ENCODE measurements around the gene GDF7.
A peak's percentile ranks its signal among the peaks of the same experiment; 100 is the strongest.

GDF7 gene

DNA sequence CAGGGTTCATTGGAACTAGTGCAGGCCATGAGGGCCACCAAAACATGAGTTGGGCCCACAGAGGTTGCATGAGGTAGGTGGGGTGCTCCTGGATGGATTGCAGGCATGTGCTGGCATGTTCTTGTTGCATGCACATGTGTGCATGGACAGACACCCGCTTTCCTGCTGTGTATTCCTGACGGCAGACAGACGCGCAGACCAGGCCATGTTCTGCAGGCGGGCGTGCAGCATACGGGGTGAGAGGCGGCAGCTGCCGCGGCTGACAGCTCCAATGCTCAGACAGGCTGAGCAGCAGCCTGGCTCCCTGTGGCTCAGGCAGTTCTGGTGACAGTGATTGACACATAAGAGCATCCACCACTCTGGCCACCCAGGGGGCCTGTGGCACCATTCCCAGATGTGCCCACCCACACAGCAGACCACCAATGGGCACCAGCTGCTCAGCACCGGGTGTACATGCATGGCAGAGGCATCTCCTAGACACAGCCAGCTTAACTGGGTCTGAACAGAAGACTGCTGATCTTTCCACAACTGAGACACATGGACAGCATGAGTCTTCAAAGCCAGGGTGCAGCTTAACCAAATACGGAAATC lies 37.3 kb upstream of the GDF7 start:
- no peak for DNase-seq

DNA sequence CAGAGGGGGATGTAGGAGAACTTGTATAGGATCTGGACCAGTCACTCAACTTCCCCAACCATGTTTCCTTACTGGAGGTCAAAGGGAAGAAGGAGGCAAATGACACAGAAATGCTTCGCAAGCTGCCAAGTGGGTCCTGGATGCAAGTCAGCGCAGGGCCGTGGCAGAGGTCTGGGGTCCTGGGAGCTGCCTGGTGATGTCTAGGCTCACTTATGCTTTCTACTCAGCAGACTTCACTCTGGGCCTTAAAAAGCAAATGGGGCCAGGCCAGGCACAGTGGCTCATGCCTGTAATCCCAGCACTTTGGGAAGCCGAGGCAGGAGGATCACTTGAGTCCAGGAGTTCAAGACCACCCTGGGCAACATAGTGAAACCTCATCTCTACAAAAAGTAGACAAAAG lies 36.0 kb upstream of the GDF7 start:
- no peak for DNase-seq

DNA sequence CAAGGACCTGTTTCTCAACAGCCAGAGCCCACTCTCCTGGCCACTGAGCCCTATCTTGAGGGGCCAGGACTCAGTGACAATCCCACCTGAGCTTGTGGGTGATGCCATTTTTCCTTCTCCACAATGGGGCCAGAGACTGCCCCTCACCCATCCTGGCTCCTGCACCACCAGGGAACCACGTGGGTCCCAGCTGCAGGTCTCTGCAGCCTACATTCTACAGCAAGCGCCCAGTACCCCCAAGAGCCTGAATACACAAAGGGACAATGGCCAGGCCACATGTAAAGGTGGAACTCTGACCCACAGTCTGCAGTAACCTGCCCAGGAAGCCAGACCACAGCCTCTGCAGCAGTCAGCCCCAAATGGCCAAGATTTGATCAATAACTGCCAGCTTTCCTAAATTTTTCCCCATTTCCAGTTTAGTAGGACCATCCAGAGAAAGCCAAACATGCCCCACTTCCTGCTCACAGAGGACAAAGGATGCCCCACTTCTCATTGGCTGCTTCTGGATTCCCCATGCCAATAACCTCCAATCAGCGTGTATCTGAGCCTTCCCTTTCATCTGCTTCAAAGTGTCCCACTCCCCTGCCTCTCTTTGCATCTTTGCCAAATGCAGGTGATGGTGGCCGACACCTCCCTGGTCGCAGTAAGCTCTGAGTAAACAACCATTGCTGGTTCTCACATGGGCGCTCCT lies 35.2 kb upstream of the GDF7 start:
- DNase-seq: no peak

DNA sequence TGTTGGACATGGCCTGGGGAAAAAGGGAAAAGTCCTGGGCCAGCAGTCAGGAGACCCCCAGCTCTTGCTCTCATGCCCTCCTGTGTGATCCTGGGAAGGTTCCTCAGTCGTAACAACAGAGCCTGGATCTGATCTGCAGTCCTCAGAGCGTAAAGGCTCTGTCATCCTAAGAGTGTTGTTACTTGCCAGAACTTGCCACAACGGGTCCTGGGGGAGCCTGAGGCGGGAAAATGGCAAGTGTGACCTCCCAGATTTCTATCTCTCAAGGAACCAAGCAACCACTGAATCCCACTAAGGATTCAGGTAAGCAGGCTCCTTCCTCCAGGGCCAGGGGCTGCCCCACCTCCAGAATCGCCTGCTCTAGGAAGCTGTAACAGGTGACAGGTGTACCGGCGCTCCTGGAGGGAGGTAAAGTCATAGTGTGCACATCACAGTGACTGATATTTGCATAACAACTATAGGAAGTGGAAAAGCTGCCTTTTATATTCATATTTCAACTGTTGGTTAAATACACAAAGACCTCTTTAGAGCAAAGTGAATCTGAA lies 34.4 kb upstream of the GDF7 start:
- DNase-seq: no peak

DNA sequence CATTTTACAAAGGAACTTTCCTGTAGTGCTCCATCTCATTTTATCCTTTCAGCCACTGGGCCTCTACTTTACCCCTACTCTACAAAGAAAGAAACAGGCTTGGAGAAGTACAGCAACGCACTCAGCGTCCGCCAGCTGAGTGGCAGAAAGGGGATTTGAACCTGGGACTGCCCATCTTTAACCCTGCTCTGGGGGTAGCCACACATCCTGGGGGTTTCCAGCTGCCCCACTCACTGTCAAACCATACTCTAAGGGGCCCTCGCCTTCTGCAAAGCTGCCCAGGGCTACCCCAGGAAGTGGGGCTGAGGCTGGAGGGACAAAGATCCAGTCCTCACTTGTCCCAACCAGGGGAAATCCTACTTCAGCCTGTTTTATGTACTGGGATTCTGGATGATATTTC lies 33.9 kb upstream of the GDF7 start:
- DNase-seq: no peak

DNA sequence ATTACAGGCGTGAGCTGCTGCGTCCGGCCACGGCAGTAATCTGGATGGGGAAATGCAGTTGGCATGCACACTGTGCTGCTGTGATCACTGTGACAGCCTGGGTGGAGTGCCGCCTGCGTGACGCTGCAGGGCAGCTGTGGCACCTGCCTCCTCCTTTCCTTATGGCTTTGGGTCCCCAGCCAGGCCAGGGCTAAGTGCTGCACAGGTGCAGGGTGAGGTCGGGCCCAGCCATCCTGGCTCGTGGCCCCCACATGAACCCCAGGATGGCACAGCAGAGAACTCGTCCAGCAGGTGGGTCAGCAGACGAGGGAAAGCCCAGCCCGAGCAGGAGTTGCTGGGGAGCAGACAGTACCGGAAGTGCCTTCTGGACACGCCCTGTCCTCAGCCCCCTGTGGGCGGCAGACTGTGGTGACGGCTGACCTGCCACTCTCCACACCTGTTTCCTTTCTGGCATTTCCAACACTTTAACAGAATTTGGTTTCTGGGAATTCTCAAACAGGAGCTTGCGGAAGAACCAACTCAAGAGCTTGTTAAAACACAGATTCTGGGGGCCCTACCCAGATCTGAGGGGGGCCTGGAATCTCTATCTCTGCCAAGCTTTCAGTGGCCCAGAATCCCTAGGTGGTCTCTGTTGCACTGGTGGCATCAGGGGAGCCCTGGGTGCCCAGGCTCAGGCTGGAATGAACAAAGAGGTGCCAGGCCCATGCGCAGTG lies 33.0 kb upstream of the GDF7 start:
- peak; percentile 68 for DNase-seq

DNA sequence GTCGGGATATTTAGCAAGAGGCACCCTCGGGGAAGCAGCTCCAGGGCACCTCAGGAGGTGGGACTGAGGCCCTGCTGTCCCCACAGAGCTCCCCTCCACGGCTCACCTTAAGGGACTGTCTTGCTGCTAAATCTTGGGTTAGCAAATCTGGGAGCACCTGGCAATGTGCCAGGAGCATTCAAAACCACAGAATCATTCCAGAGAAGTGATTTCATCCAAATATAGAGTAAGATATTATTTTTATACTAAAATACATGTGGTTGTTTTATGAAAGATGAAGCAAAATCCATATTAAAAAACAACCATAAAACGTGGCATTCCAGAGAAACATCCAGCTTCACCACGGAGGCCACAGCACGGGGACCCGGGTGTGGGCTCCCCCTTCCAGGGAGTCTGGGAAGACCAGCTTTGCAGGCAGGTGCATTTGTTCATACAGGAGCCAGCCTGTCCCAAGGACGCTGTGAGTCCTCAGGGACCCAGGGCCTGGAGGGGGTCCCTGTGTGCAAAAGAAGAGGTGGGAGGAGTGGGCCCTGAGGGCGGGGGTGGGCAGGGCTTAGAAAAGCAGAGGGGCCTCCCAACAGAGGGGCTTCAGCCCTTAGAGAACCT lies 32.3 kb upstream of the GDF7 start:
- no peak for DNase-seq

DNA sequence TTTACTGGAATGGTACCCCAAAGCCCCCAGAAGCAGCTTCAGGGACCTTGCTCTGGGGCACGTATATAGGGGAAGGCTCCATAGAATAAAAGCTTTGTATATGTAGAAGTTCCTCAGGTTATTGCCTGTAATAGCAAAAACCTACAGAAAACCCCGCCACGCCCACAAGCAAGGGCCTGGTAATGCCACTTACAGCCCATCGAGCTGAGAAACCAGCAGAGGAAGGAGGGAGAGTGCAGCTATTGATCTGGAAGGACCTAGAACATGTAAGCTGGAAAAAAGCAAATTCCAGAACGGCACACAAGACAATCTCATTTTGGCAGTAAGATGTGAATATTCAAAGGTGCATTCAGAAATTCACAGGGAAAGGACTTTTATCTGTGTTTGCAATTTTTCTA lies 31.8 kb upstream of the GDF7 start:
- DNase-seq: no peak

DNA sequence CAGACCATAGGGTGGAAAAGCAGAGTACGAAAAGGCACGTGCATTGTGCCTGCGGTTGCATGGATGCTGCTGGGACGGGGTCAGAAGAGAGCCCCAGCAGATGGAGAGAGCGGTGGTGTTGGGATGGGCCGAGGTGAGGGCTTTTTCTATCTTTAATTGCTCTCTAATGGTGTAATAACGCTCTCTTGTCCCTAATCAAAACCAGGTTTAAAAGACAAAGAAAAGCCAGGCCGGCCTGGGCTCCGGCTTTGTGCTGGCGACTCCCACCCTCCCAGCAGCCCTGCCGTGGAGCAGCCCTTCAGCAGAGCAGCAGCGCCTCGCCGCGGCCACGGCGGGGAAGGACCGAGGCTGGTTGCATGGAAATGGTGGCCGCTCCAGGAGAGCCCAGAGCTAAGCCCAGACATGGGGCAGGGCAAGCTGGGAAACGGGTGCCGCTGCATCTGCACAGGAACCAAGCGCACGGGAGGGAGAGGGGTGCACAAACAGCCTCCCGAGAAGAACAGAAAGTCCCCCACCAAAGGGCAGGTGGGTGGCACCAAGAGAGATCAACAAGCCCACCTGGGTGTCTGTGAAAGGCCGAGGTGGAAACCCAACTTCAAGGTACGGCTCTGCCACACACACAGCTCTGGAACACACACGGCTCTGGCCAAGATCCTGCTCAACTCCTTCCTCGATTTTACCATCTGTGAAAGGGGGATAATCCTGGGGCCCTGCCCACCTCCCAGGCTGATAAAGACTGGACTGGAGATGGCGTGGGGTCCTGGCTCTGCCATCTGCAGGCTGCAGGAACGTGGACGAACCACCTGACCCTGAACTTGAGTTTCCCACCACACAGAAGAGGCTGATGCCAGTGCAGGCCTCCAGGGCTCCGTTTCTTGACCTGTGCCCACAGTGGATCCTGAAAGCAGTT lies 31.0 kb upstream of the GDF7 start:
- DNase-seq: peak; percentile 37

DNA sequence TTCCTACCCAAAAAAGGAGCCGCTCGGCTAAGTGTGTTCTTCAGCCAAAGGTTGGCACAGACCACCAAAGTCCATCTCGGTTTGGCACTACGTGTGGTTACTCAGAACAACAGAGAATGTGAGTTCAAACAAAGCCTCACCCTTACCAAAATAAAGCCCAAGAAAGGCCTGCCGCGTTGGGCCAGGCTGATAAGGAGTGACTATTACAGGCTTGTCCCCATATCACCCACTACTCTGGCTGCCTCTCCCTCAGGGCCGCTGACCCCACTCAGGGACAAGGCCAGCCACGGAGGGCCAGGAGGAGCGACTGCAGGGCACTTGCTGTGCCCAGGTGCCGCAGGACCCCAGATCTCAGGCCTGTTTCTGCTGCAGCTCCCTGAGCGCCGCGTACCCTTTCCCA lies 29.8 kb upstream of the GDF7 start:
- no peak for DNase-seq

DNA sequence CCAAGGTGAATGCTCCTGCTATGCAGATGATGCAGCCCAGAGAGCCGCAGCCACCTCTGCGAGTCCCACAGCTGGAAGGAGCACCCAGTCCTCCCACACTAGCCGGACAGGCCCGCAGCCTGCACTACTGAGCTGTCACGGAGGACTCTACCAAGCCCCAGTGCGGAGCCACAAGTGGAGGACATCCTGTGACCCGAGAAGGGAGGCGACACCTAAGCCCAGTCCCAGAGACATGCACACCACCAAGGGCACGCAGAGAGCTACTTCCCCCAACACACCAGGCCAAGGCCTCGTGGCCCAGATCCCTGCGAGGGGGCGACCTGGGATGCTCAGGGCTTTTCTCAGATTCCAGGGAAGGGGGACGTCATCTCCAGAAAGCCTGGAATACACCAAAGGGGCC lies 28.9 kb upstream of the GDF7 start:
- no peak for DNase-seq

DNA sequence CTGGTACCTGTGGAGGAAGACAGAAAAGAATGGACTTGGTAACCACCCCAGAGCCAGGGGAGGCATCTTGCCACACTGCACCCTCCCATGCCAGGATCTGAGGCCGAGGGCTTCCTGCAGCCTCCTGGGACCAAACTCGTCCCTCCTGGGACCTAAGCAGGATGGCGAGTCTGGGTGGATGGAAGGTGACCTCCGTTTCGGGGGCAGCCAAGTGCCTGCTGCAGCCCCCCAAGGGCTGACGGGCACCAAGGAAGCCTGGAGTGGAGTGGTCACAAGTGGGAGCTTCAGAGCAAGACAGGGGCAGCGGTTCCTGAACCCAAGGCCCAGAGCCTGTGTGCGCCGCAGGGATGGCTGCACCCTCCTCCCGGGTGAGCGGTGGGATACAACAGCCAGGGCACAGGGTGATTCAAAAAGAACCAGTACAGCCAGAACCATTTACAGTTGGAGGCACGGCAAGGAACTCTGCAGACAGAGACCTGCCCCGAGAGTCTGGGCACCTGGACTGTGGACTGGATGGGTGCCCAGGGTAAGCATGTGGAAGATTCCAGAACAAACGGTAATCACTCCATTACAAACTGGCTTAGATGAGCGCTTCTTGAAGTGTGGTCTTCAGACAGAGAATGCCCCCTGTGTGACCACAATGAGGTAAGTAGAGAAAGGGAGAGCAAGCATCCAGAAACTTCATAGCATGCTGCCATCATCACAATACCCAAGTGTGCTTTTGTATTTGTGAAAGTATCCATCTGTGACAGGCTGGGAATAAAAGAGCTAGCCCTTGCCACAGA lies 28.1 kb upstream of the GDF7 start:
- no peak for DNase-seq

DNA sequence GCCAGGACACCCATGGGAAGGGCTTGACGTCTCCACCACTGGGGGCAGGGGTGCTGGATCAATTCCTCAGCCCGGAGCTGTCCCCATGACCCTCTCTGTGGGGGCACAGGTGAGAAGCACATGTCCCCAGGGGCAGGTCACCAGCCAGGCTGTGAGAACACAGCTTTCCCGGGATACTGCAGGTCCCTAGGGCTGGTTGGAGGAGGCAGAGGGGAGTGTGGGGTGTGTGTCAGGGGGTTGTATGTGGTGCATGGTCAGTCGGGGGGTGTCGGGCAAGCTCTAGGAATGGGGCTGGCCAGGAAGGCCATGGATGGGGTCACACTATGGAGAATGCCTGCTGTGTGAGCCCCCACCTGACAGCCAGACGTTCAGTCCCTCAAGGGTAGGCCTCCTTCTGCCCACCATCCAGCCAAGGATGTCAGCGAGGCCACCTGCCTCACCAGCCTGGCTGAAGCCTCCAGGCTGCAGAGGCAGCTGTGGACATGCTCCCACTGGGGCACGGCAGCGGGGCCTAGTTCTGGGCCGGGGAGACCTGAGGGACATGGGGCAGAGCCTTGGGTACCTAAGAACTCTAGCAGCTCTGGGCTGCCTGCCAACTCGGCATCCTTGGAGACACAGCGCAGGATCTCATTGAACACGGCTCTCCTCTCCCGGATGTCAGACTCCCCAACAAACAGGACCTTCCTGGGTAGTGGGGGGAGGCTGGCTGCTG lies 26.4 kb upstream of the GDF7 start:
- DNase-seq: no peak

DNA sequence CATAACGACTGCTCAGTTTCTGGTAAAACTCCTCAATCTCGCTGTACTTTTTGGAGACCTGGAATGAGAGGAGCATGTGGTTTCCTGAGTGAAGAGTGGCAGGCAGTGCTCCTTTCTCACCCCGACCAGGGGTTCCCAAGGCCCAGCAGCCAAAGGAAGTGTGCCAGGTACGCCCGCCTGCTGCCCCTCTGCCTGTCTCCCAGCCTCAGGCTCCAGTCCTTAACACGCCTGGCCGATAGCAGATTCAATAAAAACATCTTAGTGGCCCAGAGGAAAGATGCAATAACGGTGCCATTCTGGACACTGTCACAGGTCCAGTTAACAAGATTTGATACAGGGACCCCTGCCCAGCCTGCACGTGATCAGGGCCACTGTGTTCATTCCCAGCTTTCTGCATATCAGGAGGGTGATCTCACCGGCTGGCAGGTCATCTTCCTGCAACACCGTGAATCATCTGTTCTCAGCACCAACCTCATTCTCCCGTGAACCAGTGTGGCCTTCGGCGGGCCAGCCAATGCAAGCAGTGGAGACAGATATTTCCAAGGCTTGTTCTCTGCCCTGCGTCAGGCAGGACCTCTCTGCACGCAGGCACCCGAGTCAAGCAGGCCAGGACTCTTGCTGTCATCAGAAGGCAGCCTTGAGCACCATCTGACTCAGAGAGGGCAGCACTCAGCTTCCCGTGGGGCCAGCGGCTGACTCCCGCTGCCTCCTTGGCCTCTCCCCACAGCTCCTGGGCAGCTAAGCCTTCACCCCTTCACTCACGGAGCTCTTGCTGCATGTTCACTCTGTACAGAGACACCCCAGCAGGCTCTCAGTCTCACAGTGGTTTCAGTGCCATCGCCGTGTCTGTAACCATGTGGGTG lies 25.6 kb upstream of the GDF7 start:
- no peak for DNase-seq

DNA sequence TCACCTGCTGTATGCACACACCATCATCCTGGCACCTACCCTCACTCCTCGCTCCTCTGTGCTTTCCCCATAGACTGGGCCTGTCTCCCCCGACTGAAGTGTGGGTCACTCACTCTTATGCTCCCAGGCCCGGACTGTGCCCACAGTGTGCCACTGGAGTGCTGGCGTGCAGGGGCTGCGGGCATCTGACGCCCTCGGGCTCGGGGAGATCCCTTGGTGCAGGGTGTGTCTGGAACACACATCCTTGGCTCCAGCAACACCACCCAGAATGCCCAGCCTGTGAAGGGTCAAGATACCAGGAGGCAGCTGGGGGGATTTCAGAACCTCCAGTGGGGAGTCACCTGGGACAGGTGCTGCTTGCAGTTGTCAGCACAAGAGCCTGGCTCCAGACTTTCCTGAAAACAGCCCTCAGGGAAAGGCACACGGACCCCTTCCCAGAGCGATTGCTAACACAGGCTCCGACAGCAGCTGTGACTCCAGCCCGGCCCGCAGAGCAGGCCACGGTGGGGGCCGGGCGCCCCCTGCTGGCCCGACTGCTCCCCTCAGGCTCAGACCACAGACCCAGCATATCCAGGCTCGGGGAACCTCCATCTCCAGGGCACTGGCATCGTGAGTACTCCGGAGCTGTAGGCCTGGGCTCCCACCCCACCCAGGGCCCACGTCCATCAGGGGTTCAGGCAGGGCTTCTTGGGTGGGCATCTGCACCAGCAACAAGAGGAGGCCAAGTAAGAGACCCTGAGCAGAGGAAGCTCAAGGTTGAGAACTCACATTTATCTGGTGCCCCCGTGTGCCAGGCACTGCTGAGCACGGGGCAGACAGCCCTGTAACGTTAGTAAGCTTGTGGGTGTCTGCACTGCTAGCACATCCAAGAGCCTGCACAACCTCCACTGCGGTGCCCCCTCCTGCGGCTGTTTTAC lies 24.6 kb upstream of the GDF7 start:
- peak; percentile 23 for DNase-seq

DNA sequence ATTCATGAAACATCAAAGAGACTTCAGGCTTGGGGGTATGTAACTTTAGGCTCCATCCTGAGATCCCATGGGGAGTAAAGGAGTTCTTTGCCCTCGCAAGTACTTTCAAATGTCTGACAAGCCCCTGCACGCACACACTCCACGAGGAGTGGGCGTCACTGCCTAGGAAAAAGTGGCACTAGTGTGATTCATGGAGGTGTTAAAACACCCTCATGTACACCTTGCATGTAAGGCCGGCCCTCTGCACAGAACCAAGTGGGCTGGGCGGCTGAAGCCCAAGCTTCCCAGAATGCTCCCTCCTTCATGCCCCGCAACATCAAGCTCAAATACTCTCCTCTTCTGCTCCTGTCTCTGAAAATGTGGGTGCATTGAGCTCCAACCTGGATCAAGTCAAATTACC lies 23.9 kb upstream of the GDF7 start:
- DNase-seq: no peak

DNA sequence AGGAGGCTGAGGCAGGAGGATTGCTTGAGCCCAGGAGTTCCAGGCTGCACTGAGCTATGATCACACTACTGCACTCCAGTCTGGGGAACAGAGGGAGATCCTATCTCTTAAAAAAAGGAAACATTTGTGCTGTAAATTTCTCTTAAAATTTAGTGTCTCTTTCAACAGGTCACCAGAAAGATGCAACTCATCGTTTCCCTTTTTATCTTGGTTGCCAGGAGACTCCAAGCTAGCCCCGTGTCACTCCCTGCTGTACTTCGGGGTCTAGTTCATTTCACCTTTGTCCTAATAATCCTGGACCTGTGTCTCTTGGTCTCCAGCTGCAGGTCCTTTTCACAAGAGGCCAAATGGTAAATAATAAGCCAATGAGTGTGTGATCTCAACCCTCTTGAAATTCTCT lies 23.1 kb upstream of the GDF7 start:
- no peak for DNase-seq

DNA sequence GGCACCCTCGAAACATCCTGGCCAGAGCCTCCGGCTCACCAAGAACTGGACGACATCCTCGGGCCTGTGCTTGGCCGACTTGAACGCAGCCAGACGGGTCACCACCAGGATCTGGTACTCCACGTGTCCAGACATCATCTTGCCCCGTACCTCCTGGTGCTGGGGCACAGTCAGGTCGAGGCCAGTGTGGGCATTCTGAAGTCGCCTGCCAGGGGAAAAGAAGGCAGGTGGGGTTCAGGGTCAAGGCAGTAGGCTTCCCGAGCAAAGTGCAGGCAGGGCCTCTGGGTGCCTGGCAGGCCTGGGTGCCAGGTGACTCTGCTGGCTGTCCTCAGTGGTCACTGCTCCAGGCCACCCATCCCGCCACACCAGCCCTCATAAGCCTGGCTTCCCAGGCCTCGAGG lies 21.6 kb upstream of the GDF7 start:
- no peak for DNase-seq

DNA sequence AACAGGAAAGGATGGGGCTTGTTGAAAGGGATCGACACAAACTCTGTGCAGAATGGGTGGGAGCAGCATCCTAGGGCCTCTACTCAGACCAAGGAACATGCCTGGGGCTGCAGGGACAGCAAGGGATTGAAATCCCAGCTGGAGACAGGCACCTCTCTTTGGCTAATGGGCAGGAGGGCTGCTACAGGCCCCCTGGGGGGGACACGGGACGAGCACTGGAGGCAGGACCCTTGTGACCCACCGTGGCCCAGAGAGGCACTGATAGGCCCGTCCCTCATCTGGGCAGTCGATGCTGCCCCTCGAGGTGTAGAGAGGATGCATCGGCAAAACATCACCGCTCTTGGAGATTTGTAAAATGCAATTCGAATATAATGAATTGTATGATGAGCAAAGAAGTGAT lies 21.2 kb upstream of the GDF7 start:
- no peak for DNase-seq

Measured in SHP77 treated with DMSO at 0.1 percent for 48 hours (cell line).